CD4-positive, CD25-positive, alpha-beta regulatory T cell (primary cell): ENCODE measurements around the gene LOXHD1. TPM values are rescaled to one million over a fixed set of nuclear protein-coding genes. Genes with fewer than 3 reads are reported as not detected.

Experiments
- ATAC-seq, 2 donors: fragments of 150-1000 bp; cut with Tn5 transposase; one replicate each; pipeline ENCODE4 v1.10.0; 2021; ENCODE audit warnings: low read depth in 2 of 2, moderate number of reproducible peaks in 2 of 2, moderate library complexity in 1 of 2
- DNase-seq, 3 donors: peaks; one replicate each; pipeline versions ENCODE4 v3.0.0 to v3.0.0-alpha.2; 2012 to 2022; ENCODE audit warnings: mixed read lengths in 1 of 3
- H3K27ac ChIP-seq: one replicate; pipeline ENCODE4 v1.7.0; 2013; ENCODE audit warnings: mild to moderate bottlenecking, low read length; ENCODE audit not compliant: insufficient read depth, poor library complexity, severe bottlenecking
- H3K27me3 ChIP-seq: one replicate; pipeline ENCODE4 v1.7.0; 2013; ENCODE audit warnings: low read length; ENCODE audit not compliant: control insufficient read depth, insufficient read depth
- H3K36me3 ChIP-seq: one replicate; pipeline ENCODE4 v1.7.0; 2013; ENCODE audit warnings: mild to moderate bottlenecking, low read length, moderate library complexity; ENCODE audit not compliant: control insufficient read depth, insufficient read depth
- H3K4me1 ChIP-seq: 2 replicates; pipeline ENCODE4 v1.7.0; 2013; ENCODE audit warnings: mild to moderate bottlenecking, low read length; ENCODE audit not compliant: insufficient read depth, control insufficient read depth, poor library complexity, severe bottlenecking
- H3K4me3 ChIP-seq: one replicate; pipeline ENCODE4 v1.7.0; 2013; ENCODE audit warnings: low read depth, mild to moderate bottlenecking, low read length, moderate library complexity
- H3K9me3 ChIP-seq, 2 experiments: 1 replicate in 1 of 2; 2 replicates in 1 of 2; pipeline ENCODE4 v1.7.0; 2013; ENCODE audit warnings: low read length in 2 of 2, mild to moderate bottlenecking in 1 of 2, moderate library complexity in 1 of 2; ENCODE audit not compliant: control insufficient read depth in 2 of 2
- H3K27ac Mint-ChIP-seq, 3 donors: one replicate each; pipeline ENCODE4 v1.8.0; 2020 to 2022; ENCODE audit warnings: mild to moderate bottlenecking in 3 of 3, mixed read lengths in 3 of 3, moderate library complexity in 2 of 3
- H3K27me3 Mint-ChIP-seq: one replicate; pipeline ENCODE4 v1.8.0; 2022; ENCODE audit warnings: mild to moderate bottlenecking, mixed read lengths
- H3K36me3 Mint-ChIP-seq: one replicate; pipeline ENCODE4 v1.8.0; 2020; ENCODE audit warnings: mixed read lengths
- H3K4me1 Mint-ChIP-seq, 4 donors: one replicate each; pipeline ENCODE4 v1.8.0; 2020 to 2022; ENCODE audit warnings: mixed read lengths in 4 of 4, mild to moderate bottlenecking in 1 of 4
- H3K4me3 Mint-ChIP-seq, 4 donors: one replicate each; pipeline ENCODE4 v1.8.0; 2020 to 2022; ENCODE audit warnings: mild to moderate bottlenecking in 4 of 4, mixed read lengths in 4 of 4, moderate library complexity in 3 of 4
- H3K9me3 Mint-ChIP-seq, 7 donors: one replicate each; pipeline ENCODE4 v1.8.0; 2020 to 2022; ENCODE audit warnings: mixed read lengths in 7 of 7, mild to moderate bottlenecking in 3 of 7, moderate library complexity in 2 of 7
- polyA plus RNA-seq, 4 donors: library from polyadenylated mRNA; unstranded; fragments of 300-500 nt; fragmentation: Illumina TruSeq; gene quantifications; one replicate each; pipeline ENCODE4 v1.2.3, GENCODE V29; 2021
- total RNA-seq: library from RNA; stranded (reverse); gene quantifications from one replicate; pipeline ENCODE4 v1.2.3, GENCODE V29; 2022

LOXHD1 gene
- total and polyA plus RNA-seq, 5 donors from 2014 or later, result not detected

DNA sequence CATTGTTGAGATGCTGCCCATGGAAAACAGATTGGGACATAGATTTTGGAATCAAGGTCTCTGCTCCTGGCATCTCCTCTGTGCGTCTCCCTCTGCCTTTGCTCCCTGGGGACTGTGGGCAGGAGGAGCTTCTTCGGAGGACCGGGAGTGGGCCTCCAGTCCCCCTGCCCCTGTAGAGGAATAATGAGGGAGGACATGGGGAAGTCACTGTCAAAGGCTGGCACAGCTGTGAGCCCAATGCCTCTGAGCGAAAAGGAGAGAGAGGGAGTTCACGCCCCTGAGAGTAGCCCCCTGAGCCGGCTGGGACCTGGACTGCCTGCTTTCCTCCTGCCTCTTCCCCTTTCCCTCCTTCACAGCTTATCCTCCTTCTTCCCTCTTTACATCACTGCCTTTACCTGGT is 195.0 kb downstream of the LOXHD1 start:
- H3K27ac ChIP-seq, result no peak overlapping the region
- Mint-ChIP-seq H3K27ac (no peak overlapping the region), H3K4me3 (no peak overlapping the region), H3K36me3 (no peaks in the 10 kb centered on the region), H3K27me3 (peaks cover 15% of the 10 kb centered on the region), H3K9me3 (no peaks in the 10 kb centered on the region), H3K4me1 (no peaks in the 10 kb centered on the region)
- no peaks in the 10 kb centered on the region for H3K27me3 ChIP-seq
- H3K4me1 ChIP-seq, result no peaks in the 10 kb centered on the region
- no peak for DNase-seq
- H3K9me3 ChIP-seq, result no peaks in the 10 kb centered on the region
- no peak for ATAC-seq
- H3K4me3 ChIP-seq, result no peak overlapping the region
- no peaks in the 10 kb centered on the region for H3K36me3 ChIP-seq

DNA sequence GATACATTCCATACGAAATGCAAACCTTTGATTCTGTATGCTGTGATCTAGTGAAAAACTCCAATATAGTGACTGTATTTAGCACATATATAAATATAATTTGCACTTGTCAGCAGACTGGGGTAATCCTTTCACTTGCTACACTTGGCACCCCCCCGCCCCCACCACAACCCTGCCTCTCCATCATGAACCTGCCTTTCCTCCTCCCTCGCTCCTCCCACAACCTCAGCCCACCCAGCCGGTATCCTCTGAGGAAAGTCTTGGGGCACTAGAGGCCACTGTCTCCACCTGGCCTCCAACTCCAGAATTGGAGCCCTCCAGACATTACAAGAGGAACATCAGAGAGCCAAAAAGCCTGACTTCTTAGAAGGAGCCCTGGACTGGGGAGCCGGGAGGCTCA is 196.3 kb downstream of the LOXHD1 start:
- no peak overlapping the region for H3K4me3 ChIP-seq
- H3K4me3 Mint-ChIP-seq, result no peak overlapping the region
- H3K9me3 ChIP-seq, result no peaks in the 10 kb centered on the region
- DNase-seq, result no peak
- H3K27ac Mint-ChIP-seq, result no peak overlapping the region
- no peaks in the 10 kb centered on the region for H3K36me3 Mint-ChIP-seq
- H3K27me3 Mint-ChIP-seq, result peaks cover 9% of the 10 kb centered on the region
- no peak for ATAC-seq
- no peaks in the 10 kb centered on the region for H3K9me3 Mint-ChIP-seq
- no peak overlapping the region for H3K27ac ChIP-seq
- H3K36me3 ChIP-seq, result no peaks in the 10 kb centered on the region
- no peaks in the 10 kb centered on the region for H3K4me1 Mint-ChIP-seq
- no peaks in the 10 kb centered on the region for H3K27me3 ChIP-seq
- no peaks in the 10 kb centered on the region for H3K4me1 ChIP-seq

DNA sequence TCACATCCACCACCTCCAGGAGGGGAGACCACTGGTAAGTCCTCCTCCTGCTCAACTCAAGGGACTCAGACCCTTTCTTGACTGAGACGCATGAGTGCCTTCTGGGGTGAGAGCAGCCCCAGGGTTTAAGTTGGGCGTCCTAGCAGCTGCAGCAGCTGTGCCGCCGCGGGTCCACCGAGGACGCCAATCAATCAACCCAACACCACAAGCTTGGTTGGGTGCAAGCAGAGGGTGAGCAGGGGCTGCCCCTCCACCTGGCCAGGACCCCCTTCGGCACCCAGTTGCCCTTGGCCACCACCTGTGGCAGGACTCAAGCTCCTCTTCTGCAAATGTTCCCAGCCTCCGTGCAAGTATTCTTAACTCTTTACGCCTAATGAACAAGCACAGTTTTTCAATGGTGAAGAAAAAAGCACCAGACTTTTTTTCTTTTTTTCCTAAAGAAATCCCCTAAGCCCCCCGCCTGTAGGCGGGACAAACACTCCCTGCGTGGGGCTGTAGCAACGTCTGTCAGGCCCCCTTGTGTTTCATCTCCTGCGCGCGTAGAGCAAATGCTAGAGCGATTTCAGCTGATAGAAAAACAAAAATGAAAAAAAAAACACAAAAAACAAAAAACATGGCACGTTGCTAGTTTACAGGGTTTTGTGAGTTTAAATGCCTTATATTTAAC is 197.1 kb downstream of the LOXHD1 start:
- Mint-ChIP-seq H3K4me3 (no peak overlapping the region), H3K27me3 (peaks cover 5% of the 10 kb centered on the region), H3K36me3 (no peaks in the 10 kb centered on the region), H3K9me3 (no peaks in the 10 kb centered on the region), H3K27ac (no peak overlapping the region), H3K4me1 (no peaks in the 10 kb centered on the region)
- H3K4me1 ChIP-seq, result no peaks in the 10 kb centered on the region
- DNase-seq (no peak), ATAC-seq (no peak)
- no peaks in the 10 kb centered on the region for H3K9me3 ChIP-seq
- no peak overlapping the region for H3K4me3 ChIP-seq
- no peaks in the 10 kb centered on the region for H3K27me3 ChIP-seq
- no peaks in the 10 kb centered on the region for H3K36me3 ChIP-seq
- no peak overlapping the region for H3K27ac ChIP-seq

DNA sequence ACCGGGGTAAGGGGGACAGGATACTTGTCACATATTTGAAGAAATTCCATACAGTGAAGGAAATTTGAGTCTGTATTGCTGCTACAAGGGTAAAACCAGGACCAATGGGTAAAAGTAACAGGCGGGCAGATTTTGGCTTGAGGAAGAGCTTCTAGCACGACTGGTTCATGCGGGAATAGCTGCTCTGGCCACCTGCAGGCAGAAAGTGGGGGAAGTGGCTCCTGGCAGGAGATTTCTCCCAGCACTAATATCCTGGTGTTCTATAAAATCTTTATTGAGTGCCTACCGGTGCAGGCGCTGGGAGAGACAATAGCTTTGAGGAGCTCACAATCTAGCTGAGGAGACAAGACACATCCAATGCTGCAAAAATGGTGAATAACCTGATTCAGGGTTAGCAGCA is 198.5 kb downstream of the LOXHD1 start:
- no peaks in the 10 kb centered on the region for H3K36me3 ChIP-seq
- no peaks in the 10 kb centered on the region for H3K36me3 Mint-ChIP-seq
- no peaks in the 10 kb centered on the region for H3K27me3 ChIP-seq
- DNase-seq (no peak), ATAC-seq (no peak)
- no peak overlapping the region for H3K4me3 ChIP-seq
- no peaks in the 10 kb centered on the region for H3K4me1 ChIP-seq
- H3K27ac Mint-ChIP-seq, result no peak overlapping the region
- no peaks in the 10 kb centered on the region for H3K9me3 ChIP-seq
- H3K9me3 Mint-ChIP-seq, result no peaks in the 10 kb centered on the region
- H3K4me1 Mint-ChIP-seq, result no peaks in the 10 kb centered on the region
- peaks cover 5% of the 10 kb centered on the region for H3K27me3 Mint-ChIP-seq
- H3K4me3 Mint-ChIP-seq, result no peak overlapping the region
- no peak overlapping the region for H3K27ac ChIP-seq

DNA sequence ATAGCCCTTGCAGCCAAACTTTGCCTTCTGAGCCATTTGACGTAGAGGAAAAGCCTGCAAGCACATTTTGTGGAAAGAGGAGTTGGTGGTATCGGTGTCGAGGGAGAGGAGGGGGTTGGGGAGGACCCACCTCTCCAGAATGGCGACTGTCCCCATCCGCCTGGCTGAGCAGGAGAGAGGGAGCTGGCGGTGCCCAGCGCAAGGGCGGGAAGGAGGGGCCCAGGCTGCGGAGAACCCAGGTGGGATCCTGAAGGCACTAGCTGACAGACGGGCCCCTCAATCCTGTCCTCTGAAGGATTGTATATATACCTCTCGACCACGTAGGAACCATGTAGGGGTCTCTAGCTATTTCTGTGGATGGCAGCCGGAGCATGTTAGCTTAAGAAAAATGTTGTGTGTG is 200.3 kb downstream of the LOXHD1 start:
- Histone ChIP-seq H3K4me3 (no peak overlapping the region), H3K36me3 (no peaks in the 10 kb centered on the region), H3K4me1 (no peaks in the 10 kb centered on the region), H3K9me3 (no peaks in the 10 kb centered on the region), H3K27ac (no peak overlapping the region), H3K27me3 (no peaks in the 10 kb centered on the region)
- H3K27me3 Mint-ChIP-seq, result peaks cover 5% of the 10 kb centered on the region
- H3K36me3 Mint-ChIP-seq, result no peaks in the 10 kb centered on the region
- ATAC-seq (no peak), DNase-seq (no peak)
- H3K27ac Mint-ChIP-seq, result no peak overlapping the region
- no peaks in the 10 kb centered on the region for H3K4me1 Mint-ChIP-seq
- H3K9me3 Mint-ChIP-seq, result peaks cover 0 to 2% (median 0%) of the 10 kb centered on the region in 7 donors
- no peak overlapping the region for H3K4me3 Mint-ChIP-seq

DNA sequence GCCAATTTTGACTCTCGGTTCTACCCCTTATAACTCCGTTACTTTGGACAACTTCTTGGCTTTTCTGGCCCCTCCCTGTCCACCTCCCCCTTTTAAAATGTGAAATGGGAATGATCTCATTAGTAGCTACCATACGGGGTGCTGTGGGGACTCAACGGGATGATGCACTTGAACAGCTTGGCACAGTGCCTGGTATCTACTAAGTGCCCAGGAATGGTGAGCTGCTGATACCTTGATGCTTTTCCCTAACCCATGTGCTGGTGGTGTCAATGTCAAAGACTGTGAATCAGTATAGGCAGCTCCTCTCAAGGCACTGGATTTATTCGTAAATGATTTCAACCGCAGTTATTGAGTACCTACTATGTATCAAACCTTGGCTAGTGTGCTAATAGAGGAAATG is 204.2 kb downstream of the LOXHD1 start:
- H3K4me3 Mint-ChIP-seq, result no peak overlapping the region
- no peak overlapping the region for H3K4me3 ChIP-seq

DNA sequence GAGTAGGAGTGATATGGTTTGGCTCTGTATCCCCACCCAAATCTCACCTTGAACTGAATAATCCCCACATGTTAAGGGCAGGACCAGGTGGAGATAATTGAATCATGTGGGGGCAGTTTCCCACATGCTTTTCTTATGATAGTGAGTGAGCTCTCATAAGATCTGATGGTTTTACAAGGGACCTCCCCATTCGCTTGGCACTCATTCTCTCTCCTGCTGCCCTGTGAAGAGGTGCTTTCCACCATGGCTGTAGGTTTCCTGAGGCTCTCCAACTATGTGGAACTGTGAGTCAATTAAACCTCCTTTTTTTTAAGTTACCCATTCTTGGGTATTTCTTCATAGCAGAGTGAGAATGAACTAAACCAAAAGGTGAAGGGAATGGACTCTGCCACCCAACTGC is 207.5 kb downstream of the LOXHD1 start:
- Mint-ChIP-seq H3K4me1 (no peaks in the 10 kb centered on the region), H3K9me3 (peaks cover 0 to 5% (median 4%) of the 10 kb centered on the region in 7 donors), H3K4me3 (no peak overlapping the region), H3K27ac (no peak overlapping the region), H3K36me3 (no peaks in the 10 kb centered on the region), H3K27me3 (peaks cover 26% of the 10 kb centered on the region)
- no peaks in the 10 kb centered on the region for H3K4me1 ChIP-seq
- no peak overlapping the region for H3K4me3 ChIP-seq
- ATAC-seq (no peak), DNase-seq (no peak)
- peaks cover 0 to 2% of the 10 kb centered on the region in 2 experiments for H3K9me3 ChIP-seq
- H3K36me3 ChIP-seq, result no peaks in the 10 kb centered on the region
- H3K27ac ChIP-seq, result no peak overlapping the region
- peaks cover 5% of the 10 kb centered on the region for H3K27me3 ChIP-seq

More for the DNA sequence above, 204.2 kb downstream of the LOXHD1 start:
- Histone ChIP-seq H3K36me3 (no peaks in the 10 kb centered on the region), H3K4me1 (no peaks in the 10 kb centered on the region), H3K27ac (no peak overlapping the region), H3K9me3 (no peaks in the 10 kb centered on the region), H3K27me3 (no peaks in the 10 kb centered on the region)
- Mint-ChIP-seq H3K9me3 (peaks cover 0 to 4% (median 0%) of the 10 kb centered on the region in 7 donors), H3K27me3 (peaks cover 15% of the 10 kb centered on the region), H3K27ac (no peak overlapping the region), H3K4me1 (no peaks in the 10 kb centered on the region), H3K36me3 (no peaks in the 10 kb centered on the region)
- ATAC-seq, result no peak
- no peak for DNase-seq

DNA sequence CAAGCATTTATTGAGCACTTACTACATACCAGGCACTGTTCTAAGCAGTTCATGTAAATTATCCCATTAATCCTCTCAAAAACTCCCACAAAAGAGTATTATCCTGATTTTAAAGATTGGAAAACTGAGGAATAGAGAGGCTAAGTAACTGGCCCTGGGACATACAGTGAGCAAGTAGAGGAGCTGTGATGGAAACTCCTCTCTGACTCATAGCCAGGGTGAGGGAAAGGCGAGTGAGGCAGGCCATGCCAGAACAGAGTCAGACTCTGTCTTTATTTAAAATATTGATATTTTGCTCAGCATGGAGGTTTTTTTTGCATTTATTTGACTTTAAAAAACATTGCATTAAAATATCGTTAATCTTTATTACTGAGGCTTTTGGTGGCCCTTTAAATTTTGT is 208.0 kb downstream of the LOXHD1 start:
- peaks cover 5% of the 10 kb centered on the region for H3K27me3 ChIP-seq
- H3K27ac ChIP-seq, result no peak overlapping the region
- no peaks in the 10 kb centered on the region for H3K4me1 ChIP-seq
- H3K36me3 Mint-ChIP-seq, result no peaks in the 10 kb centered on the region
- H3K4me1 Mint-ChIP-seq, result no peaks in the 10 kb centered on the region
- ATAC-seq (no peak), DNase-seq (no peak)
- no peak overlapping the region for H3K27ac Mint-ChIP-seq
- H3K4me3 Mint-ChIP-seq, result no peak overlapping the region
- H3K36me3 ChIP-seq, result no peaks in the 10 kb centered on the region
- H3K9me3 Mint-ChIP-seq, result peaks cover 0 to 5% (median 4%) of the 10 kb centered on the region in 7 donors
- H3K27me3 Mint-ChIP-seq, result peaks cover 26% of the 10 kb centered on the region
- H3K4me3 ChIP-seq, result no peak overlapping the region
- H3K9me3 ChIP-seq, result peaks cover 0 to 2% of the 10 kb centered on the region in 2 experiments
